ENCODE results near the gene NECTIN4.
A peak's percentile ranks its signal among the peaks of the same experiment; 100 is the strongest.
"Not testable (repeated sequence)": the region's sequence is repeated elsewhere in the genome, so short reads cannot be mapped to it uniquely, and the experiment has no call there.

NECTIN4 gene

DNA sequence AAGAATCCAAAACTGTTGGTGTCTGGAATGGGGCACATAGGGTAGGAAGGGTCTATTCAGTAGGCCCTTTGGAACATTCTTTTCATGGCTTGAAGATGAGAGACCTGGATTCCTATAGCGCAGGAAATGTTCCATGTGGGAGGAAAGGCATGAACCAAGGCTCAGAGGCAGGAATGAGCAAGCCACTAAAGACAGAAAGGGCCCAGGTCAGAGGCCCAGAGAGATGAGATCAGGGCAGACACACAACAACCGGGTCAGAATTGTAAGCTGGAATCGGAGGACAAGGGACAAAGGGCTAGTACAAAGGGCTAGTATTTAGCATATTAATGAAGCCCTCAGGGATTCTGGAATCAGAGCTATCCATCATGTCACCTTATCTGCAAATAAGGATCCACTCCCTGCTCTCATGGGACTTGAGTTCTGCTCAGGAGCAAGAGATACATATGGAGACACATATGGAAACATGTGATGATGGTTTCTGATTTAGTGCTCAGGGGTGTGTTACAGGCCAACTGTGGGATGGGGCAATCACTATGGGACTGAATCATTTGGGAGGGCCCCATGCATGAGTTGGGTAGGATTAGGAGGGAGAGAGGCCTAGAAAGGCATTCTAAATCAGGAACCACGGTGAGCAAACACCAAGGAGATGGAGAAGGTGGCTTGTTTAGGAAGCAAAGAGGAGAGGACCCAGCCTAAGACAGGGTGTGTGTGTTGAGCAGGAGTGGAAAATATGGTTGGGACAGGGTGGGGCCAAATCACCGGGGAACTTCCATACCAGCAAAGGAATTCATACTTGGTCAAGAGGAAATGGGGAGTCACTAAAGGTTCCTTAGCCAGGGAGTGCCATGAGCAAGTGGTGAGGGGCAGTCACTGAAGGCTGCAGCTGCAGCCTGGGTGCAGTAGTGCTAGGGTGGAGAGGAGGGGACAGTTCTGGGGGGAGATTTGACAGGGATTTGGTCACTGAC is 8.6 kb downstream of the NECTIN4 start:
- DNase-seq: no peak

GRCh38 chr1:161079436-161080110 is 9.8 kb downstream of the NECTIN4 start:
- no peak for DNase-seq

- no peak for DNase-seq
These were observed 11.9 kb downstream of the NECTIN4 start for GRCh38 chr1:161077426-161077825.

DNA sequence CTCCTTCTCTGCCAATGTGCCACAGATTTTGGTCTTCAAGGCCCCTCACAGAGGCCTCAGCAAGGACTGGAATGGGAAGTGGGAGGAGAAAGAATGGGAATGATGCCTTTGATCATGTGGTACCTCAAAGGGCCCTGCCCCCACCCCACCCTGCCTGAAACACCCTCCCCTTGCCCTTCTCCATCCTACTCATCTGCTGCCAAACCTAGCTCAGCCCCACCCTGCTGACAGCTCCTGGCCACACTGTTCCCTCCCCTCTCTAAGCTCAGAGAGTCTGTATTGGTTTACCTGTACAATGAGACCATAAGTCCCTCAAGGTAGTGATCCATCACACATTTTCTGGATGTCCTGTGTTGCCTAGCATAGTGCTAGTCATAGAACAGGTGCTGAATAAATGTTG is 12.9 kb downstream of the NECTIN4 start:
- no peak for DNase-seq

DNA sequence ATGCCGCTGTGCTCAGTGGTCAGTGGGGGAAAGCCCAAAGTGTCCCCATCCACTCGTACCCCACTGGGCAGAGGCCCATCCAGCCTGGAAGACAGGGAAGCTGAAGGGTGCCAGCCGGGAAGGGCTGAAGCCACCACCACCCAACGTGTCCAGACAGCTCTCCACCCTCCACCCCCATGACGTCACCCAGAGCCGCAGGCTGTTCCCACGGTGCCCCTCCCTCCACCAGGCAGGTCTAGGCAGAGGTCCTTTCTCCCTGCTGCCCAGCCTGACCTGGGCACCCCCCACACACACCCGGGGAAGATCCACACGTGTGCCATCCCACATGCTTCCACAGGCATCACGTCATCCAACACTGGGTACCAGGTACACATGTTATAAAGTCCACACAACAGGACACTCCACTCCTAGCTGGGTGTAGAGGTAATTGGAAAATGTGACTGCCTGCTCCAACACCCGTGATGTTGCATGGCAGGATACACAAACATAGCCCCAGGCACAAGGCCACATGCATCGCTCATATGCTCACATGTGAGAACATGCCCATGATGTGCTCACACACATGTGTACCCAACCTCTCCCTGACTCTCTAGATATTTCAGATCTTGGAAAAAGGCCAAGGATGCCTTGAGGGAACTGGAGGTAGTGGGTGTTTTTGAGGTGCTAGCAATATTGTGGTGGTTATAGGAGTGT is 14.5 kb downstream of the NECTIN4 start:
- DNase-seq: no peak

DNA sequence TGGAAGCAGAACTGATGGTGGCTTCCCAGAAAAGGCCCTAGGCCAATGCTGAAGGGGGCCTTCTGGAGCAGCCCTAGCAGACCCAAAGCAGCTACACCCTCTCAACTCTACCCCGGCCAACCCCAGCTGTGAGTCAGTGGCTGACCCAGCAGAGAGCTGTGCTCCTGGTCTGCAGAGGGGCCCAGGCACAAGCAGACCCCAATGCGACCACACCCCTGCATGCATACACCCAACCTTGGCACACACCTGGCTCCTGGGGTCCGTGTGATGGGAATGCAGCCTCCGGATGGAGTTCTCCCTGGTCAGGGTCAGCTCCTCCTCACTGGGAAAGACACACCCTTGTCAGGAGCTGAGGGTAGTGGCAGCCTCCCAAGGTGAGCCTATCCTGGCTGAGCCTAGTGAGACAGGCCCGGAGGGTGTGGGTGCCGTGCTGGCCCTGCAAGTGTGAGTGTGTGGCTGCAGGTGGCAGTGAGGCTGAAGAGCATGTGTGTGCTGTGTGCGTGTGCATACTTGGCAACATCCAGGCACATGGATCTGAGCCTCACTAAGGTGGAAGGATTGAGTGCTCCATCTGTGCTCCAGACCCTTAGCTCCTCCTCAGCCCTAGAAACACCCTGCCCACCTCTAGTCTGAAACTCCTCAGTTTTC is 15.8 kb downstream of the NECTIN4 start:
- no peak for DNase-seq

DNA sequence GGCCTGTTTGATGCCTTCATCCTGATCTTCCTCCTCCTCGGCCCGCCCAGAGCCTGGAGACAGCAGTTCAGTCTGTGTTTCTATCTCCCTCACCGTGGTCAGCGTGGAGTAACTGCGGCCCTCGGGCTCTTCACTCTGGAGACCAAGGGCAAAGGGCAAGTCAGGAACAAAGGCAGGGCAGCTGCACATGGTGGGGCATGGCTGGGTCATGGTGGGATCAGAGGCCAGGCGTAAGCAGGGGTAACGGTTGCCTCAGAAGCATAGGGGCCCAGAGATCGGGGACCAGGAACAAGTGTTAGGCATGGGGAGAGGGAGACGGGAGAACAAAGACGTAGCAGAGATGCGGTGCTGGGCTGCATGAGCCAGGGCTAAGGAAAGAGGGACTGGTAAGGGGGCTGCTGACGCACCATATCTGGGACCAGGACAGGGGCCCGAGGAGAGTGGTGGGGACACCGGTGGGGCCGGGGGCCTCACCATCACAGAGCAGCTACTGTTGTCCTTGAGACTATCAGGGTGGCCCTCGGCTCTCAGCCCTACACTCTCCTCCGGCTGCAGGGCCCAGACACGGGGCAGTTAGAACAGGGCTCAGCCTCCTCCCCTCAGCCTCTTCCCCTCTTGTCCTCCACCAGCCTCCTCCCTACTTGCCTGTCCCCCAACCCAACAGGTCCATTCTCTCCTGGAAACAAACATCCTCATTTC is 16.5 kb downstream of the NECTIN4 start:
- DNase-seq: no peak

GRCh38 chr1:161071886-161072371 is 17.4 kb downstream of the NECTIN4 start:
- peak; percentile 63 to 65 for DNase-seq

DNA sequence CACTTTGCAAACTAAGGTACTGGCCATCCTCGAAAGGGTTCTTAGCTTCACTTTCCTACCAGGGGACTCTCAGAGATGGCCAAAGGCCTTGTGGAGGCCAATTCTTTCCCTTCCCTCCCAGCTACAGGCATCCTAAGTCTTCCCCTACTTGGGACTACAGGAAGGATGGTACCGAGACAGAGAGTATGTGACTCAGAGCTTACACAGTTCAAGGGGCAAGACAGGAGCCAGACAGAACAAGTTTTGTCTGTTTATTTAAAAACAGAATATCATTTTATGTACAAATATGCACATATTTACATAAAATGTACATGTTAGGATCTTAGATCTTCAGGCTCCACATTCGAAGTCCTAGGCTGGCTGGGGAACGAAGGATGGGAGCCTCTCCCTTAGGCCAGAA is 18.6 kb downstream of the NECTIN4 start:
- no peak for DNase-seq

GRCh38 chr1:161069731-161070270 is 19.6 kb downstream of the NECTIN4 start, which contains the start of gene ARHGAP30:
TSS of gene ARHGAP30 (minus strand) at chr1:161069891. CDS start at chr1:161069624, 267 bp downstream.
- peak; percentile 93 to 94 for DNase-seq

GRCh38 chr1:161069241-161069640 is 20.1 kb downstream of the NECTIN4 start:
- DNase-seq: peak in 1 of 2 donors; percentile 30

DNA sequence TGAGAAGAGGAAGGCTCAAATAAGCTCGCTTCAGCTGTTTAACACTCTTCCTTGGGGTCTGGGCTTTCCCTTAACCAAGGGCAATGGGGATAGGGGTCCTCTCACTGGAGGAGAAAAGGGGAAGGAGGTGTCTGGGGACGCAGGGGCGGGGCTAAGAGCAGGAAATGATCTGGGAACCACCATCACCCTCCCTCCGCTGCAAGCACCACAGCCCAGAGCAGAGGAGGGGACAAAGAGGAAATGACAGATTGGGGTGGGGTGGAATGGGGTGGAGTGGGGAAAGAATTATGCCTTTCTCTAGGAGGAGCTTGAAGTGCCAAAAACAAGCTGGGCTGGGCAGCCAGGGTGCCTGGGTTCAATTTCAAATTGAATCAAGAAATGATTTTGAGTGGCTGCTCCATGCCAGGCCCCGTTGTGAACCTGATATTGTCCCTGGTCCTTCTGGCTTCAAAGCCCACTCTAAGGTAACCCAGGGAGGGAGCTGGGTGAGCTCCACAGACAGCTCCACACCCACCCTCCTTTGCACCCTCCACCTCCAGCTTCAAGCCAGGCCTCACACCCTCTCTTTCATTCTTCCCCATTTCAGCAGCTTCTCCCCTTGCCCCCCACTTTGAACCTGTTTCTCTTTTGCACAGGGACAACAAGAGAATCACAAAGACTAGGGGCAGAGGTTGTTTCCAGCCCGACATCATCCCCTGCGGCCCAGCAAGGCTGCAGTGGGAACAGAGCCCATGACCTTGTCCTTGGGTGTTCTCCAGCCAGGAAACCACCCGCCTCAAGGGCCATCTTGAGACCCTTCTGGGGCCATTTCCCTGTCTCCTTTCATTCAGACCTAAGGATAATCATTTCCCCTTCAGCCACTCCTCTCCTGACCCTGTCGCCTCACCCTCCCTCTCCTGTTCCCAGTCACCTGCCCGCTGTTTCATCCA is 20.8 kb downstream of the NECTIN4 start:
- peak; percentile 92 to 93 for DNase-seq

DNA sequence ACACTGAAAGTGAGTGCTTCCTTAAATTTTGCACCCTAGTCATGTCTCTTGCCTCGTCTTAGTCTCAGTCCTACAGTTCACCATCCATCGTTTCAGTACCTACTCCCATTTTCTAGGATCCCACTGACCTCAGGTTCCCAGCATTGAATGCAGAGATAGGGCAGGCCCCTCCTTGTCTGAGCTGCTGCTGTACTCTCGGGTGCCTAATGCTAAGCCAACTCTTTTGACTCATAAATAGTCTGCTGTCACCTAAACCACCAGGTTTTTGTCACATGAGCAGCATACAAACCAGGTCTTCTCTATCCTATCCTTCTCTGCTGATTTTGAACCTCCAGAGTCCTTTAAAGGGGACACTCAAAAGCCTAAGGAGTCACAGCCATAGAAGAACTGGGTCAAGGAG is 22.7 kb downstream of the NECTIN4 start:
- DNase-seq: peak in 1 of 2 donors; percentile 23

DNA sequence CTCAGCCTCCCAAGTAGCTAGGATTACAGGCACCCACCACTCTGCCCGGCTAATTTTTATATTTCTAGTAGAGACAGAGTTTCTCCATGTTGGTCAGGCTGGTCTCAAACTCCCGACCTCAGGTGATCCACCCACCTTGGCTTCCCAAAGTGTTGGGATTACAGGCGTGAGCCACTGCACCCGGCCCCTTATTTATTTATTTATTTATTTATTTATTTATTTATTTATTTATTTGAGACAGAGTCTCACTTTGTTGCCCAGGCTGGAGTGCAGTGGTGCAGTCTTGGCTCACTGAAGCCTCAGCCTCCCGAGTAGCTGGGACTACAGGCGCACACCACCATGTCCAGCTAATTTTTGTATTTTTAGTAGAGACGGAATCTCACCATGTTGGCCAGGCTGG is 23.7 kb downstream of the NECTIN4 start:
- DNase-seq: not testable (repeated sequence)

DNA sequence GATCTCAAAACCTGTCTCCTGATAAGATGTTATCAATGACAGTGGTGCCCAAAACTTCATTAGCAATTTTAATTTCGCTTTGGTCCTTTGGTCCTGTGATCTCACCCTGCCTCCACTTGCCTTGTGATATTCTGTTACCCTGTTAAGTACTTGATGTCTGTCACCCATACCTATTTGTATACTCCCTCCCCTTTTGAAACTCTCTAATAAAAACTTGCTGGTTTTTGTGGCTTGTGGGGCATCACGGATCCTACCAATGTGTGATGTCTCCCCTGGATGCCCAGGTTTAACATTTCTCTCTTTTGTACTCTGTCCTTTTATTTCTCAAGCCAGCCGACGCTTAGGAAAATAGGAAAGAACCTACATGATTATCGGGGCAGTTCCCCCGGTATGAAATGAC is 25.4 kb downstream of the NECTIN4 start:
- peak in 1 of 2 donors; percentile 32 for DNase-seq

DNA sequence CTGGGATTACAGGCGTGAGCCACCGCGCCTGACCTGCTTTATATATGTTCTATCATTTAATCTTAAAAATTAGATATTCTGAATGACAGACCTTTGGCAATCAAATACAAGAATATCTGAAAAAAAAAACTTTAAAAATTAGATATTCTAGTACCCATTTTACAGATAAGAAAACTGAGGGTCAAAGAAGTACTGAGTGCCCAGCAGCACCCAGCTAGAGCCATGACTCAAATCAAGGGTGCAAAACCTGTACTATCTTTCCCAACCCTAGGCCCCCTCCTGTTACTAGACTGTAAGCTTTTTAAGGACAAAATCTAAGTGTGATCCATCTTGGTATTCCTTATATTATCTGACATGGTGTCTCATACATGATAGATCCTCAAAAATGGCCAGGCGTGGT is 27.9 kb downstream of the NECTIN4 start:
- no peak for DNase-seq

DNA sequence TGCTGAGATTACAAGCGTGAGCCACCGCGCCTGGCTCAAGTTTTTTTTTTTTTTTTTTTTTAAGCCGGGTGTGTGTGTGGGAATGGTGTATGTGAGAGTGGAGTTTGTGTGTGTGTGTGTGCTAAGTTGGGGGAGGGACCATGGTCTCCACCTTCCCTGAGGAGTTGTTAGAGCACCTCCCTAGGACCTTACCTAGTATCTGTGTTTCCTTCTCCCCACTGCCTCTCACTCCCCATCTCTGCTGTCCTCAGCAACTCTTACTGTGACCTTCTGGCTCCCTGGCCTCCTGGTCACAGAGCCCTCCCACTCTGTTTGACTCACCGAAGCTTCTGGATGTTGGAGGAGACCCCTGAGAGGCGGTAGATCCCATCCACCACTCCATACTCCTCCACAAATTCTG is 30.1 kb downstream of the NECTIN4 start:
- DNase-seq: no peak

- no peak for DNase-seq
These were observed 34.6 kb downstream of the NECTIN4 start for GRCh38 chr1:161054805-161055204.

- no peak for DNase-seq
These were observed 35.1 kb downstream of the NECTIN4 start for GRCh38 chr1:161054232-161054631.

GRCh38 chr1:161052899-161053298 is 36.5 kb downstream of the NECTIN4 start:
- DNase-seq: no peak
